K562 (cell line): ENCODE results near the gene ASB18. TPM values are rescaled to one million over a fixed set of nuclear protein-coding genes. Genes with fewer than 3 reads are reported as not detected.

Experiments
- ATAC-seq: fragments of 200-7000 bp; cut with Tn5 transposase; 3 replicates; pipeline ENCODE4 v1.9.1; 2020; ENCODE audit warnings: moderate library complexity
- BruUV-seq: library from RNA; stranded (reverse); fragments of 400-500 nt; replicated peaks from 2 replicates; lab custom pipeline; 2021; lab: Mats Ljungman, UMichigan
- CTCF ChIA-PET: fragments of 300-600 bp; formaldehyde crosslinking; extraction: SDS; loops from one replicate; lab custom pipeline; 2021; ENCODE audit warnings: low intra/inter-chr PET ratio; lab: Yijun Ruan, JAX
- POLR2A ChIA-PET: fragments of 300-600, 350-650 bp; sonication (Branson Sonifier 250); formaldehyde crosslinking; extraction: SDS; loops from one replicate; lab custom pipeline; 2021; ENCODE audit warnings: antibody characterized with exemption, inconsistent platforms; lab: Yijun Ruan, JAX
- DNase-seq, 4 experiments: peaks; one replicate each; pipeline versions ENCODE4 v3.0.0 to v3.0.0-alpha.2; 2011 to 2018; ENCODE audit warnings: low spot score in 3 of 4, mixed read lengths in 3 of 4; ENCODE audit errors: extremely low read depth in 1 of 4
- FAIRE-seq: peaks from 2 replicates; lab custom pipeline; 2011; peaks lifted over from hg19 to GRCh38; lab: Jason Lieb, UNC
- H2AFZ ChIP-seq: 2 replicates; pipeline ENCODE4 v1.6.0; 2011; ENCODE audit warnings: low read depth, low read length, control low read depth, inconsistent platforms
- H3K27ac ChIP-seq: fragments of 200-600 bp; 3 replicates; pipeline ENCODE4 v1.8.0; 2011; ENCODE audit warnings: low read depth, mild to moderate bottlenecking, control low read depth, inconsistent platforms, low read length, moderate library complexity, mixed read lengths; ENCODE audit errors: extremely low read depth
- H3K27me3 ChIP-seq, 2 experiments: fragments of 300-600 bp in 1 of 2; 2 replicates in 1 of 2; 3 replicates in 1 of 2; pipeline versions ENCODE4 v1.6.0 to v1.8.0; 2011; ENCODE audit warnings: inconsistent platforms in 2 of 2, low read length in 2 of 2, mild to moderate bottlenecking in 1 of 2, mixed read lengths in 1 of 2, moderate library complexity in 1 of 2; ENCODE audit not compliant: control insufficient read depth in 2 of 2, insufficient read depth in 2 of 2
- H3K36me3 ChIP-seq: fragments of 300-600 bp; 3 replicates; pipeline ENCODE4 v1.8.0; 2011; ENCODE audit warnings: mild to moderate bottlenecking, low read length, inconsistent platforms; ENCODE audit not compliant: control insufficient read depth, insufficient read depth
- H3K4me1 ChIP-seq, 2 experiments: fragments of 200-600 bp in 1 of 2; replicated peaks in 1 of 2; 2 replicates in 1 of 2; 3 replicates in 1 of 2; pipeline versions ENCODE4 v1.5.1 to v1.8.0; 2011; ENCODE audit warnings: inconsistent platforms in 2 of 2, low read length in 2 of 2, mild to moderate bottlenecking in 1 of 2, mixed read lengths in 1 of 2, moderate library complexity in 1 of 2; ENCODE audit not compliant: control insufficient read depth in 2 of 2, insufficient read depth in 2 of 2
- H3K4me2 ChIP-seq: 2 replicates; pipeline ENCODE4 v1.6.1; 2011; ENCODE audit warnings: low read length, control low read depth, inconsistent platforms, mixed read lengths; ENCODE audit not compliant: insufficient read depth
- H3K4me3 ChIP-seq: fragments of 200-600 bp; sonication (generic), shearing (Covaris generic); 2 replicates; pipeline ENCODE4 v1.5.1; 2016; ENCODE audit warnings: control low read depth, inconsistent platforms
- H3K79me2 ChIP-seq: fragments of 200-600 bp; 3 replicates; pipeline ENCODE4 v1.8.0; 2011; ENCODE audit warnings: low read length, inconsistent platforms; ENCODE audit not compliant: control insufficient read depth, insufficient read depth
- H3K9ac ChIP-seq, 2 experiments: 2 replicates each; pipeline versions ENCODE4 v1.6.0 to v1.6.1; 2011; ENCODE audit warnings: low read depth in 2 of 2, low read length in 2 of 2, control low read depth in 1 of 2, inconsistent platforms in 1 of 2, mild to moderate bottlenecking in 1 of 2, mixed read lengths in 1 of 2; ENCODE audit not compliant: insufficient read depth in 1 of 2
- H3K9me1 ChIP-seq: one replicate; pipeline ENCODE4 v1.6.0; 2011; ENCODE audit warnings: inconsistent platforms, mild to moderate bottlenecking, low read length, moderate library complexity; ENCODE audit not compliant: control insufficient read depth, insufficient read depth
- H3K9me3 ChIP-seq: replicated peaks from 2 replicates; pipeline ENCODE4 v1.5.1; 2011; ENCODE audit warnings: low read depth, low read length, inconsistent platforms; ENCODE audit not compliant: control insufficient read depth, insufficient read depth
- H4K20me1 ChIP-seq: replicated peaks from 2 replicates; pipeline ENCODE4 v1.6.1; 2011; ENCODE audit warnings: low read length, inconsistent platforms, mixed read lengths; ENCODE audit not compliant: control insufficient read depth, insufficient read depth
- EP300 ChIP-seq: IDR thresholded peaks from 2 replicates; pipeline ENCODE4 v1.6.1; 2012; ENCODE audit warnings: low read length, improper control_type of control experiment
- MCM3 ChIP-seq: fragments of 450-650 bp; IDR thresholded peaks from 2 replicates; pipeline ENCODE4 v1.6.1; 2016
- NR1H2 ChIP-seq: sonication (generic); formaldehyde crosslinking; IDR thresholded peaks from 2 replicates; pipeline ENCODE4 v1.4.0; 2020; ENCODE audit warnings: mild to moderate bottlenecking, missing genetic modification reagents
- NRF1 ChIP-seq, 2 experiments: fragments of 450-650 bp; IDR thresholded peaks in 1 of 2; conservative IDR thresholded peaks in 1 of 2; 2 replicates each; pipeline ENCODE4 v1.6.1; 2014; ENCODE audit warnings: mild to moderate bottlenecking in 2 of 2
- RBFOX2 ChIP-seq: fragments of 200-400 bp; formaldehyde crosslinking; IDR thresholded peaks from 2 replicates; pipeline ENCODE4 v1.6.1; 2017; ENCODE audit warnings: low read depth, mild to moderate bottlenecking, low read length, moderate library complexity
- RCOR1 ChIP-seq, 2 experiments: IDR thresholded peaks; 2 replicates each; pipeline ENCODE4 v1.6.1; 2012; ENCODE audit warnings: low read depth in 2 of 2, low read length in 2 of 2, borderline replicate concordance in 1 of 2, improper control_type of control experiment in 1 of 2
- SP1 ChIP-seq: sonication (generic); formaldehyde crosslinking; IDR thresholded peaks from 2 replicates; pipeline ENCODE4 v1.8.1; 2022; ENCODE audit warnings: mild to moderate bottlenecking, missing genetic modification reagents
- TRIM24 ChIP-seq, 2 experiments: fragments of 450-650 bp; IDR thresholded peaks; 2 replicates each; pipeline ENCODE4 v1.6.1; 2016
- ZBTB7A ChIP-seq: IDR thresholded peaks from 2 replicates; pipeline ENCODE4 v1.6.1; 2011; ENCODE audit warnings: low read depth, mild to moderate bottlenecking, low read length, moderate library complexity, borderline replicate concordance; ENCODE audit not compliant: control insufficient read depth
- ZNF239 ChIP-seq: fragments of 250-450 bp; sonication (Bioruptor Pico); IDR thresholded peaks from 2 replicates; pipeline ENCODE4 v1.4.0; 2020; ENCODE audit warnings: mild to moderate bottlenecking
- ZNF445 ChIP-seq: fragments of 250-450 bp; sonication (Bioruptor Pico); IDR thresholded peaks from 2 replicates; pipeline ENCODE4 v1.4.0; 2020; ENCODE audit warnings: low read depth, mild to moderate bottlenecking, moderate library complexity
- WGBS: fragments of 100-300 bp; shearing (Covaris generic); methylation state at CpG from one replicate; pipeline ENCODE4 v1.1.6; 2016; ENCODE audit warnings: low coverage, mixed read lengths; ENCODE audit not compliant: insufficient coverage; ENCODE audit errors: missing lambda C conversion rate; 5-methylcytosine and 5-hydroxymethylcytosine counted together
- in situ Hi-C: fragments of 300-500 bp; cut with MboI; formaldehyde crosslinking; loops from 4 replicates; pipeline ENCODE4 v1.15.0; 2018; ENCODE audit warnings: inconsistent platforms, mixed read lengths
- intact Hi-C: fragments of 100-400 bp; cut with micrococcal nuclease; formaldehyde crosslinking; loops from 2 replicates; pipeline ENCODE4 v1.14.2; 2022
- polyA plus RNA-seq, 8 experiments: library from polyadenylated mRNA; depleted of rRNA in 4 of 8; stranded (reverse) in 5 of 8; unstranded in 3 of 8; fragments of >200 nt; fragmentation: Nextera tagmentation in 2 of 8; fragmentation: Illumina TruSeq in 1 of 8; extraction: Ambion mirVana in 2 of 8; extraction: Trizol in 1 of 8; gene quantifications; 2 replicates each; pipeline versions ENCODE4 v1.2.1 to v1.2.3, GENCODE V29; 2011 to 2014; ENCODE audit warnings: inconsistent platforms in 1 of 8, missing spikeins in 1 of 8
- total RNA-seq, 7 experiments: library from RNA; depleted of rRNA in 6 of 7; stranded (reverse); fragments of >200 nt in 6 of 7; fragmentation: Illumina TruSeq in 2 of 7; extraction: Trizol in 2 of 7; gene quantifications; 2 replicates each; pipeline versions ENCODE4 v1.2.1 to v1.2.3, GENCODE V29; 2011 to 2021; ENCODE audit warnings: low replicate concordance in 1 of 7
- TF ChIP-seq, protein P1 (sequence below): fragments of 450-650 bp; IDR thresholded peaks from 2 replicates; pipeline ENCODE4 v1.6.1; 2017; ENCODE audit warnings: mild to moderate bottlenecking, moderate library complexity
- TF ChIP-seq, protein P2 (sequence below): sonication (generic); formaldehyde crosslinking; IDR thresholded peaks from 2 replicates; pipeline ENCODE4 v1.5.0; 2020; ENCODE audit warnings: missing genetic modification reagents
- TF ChIP-seq, protein P3 (sequence below): fragments of 450-650 bp; IDR thresholded peaks from 2 replicates; pipeline ENCODE4 v1.6.1; 2014; ENCODE audit warnings: low read depth, mild to moderate bottlenecking, moderate library complexity, borderline replicate concordance
- TF ChIP-seq, protein P4 (sequence below): fragments of 450-650 bp; formaldehyde crosslinking; IDR thresholded peaks from 2 replicates; pipeline ENCODE4 v1.4.0; 2020; ENCODE audit warnings: mild to moderate bottlenecking
- TF ChIP-seq, protein P5 (sequence below): fragments of 250-450 bp; sonication (Bioruptor Pico); IDR thresholded peaks from 2 replicates; pipeline ENCODE4 v1.6.1; 2021; ENCODE audit warnings: mild to moderate bottlenecking

Gene ASB18
- total and polyA plus RNA-seq, 9 of the 15 experiments (the other 6 are each of a cell fraction or from before 2014, with no cell fraction given): not detected

DNA sequence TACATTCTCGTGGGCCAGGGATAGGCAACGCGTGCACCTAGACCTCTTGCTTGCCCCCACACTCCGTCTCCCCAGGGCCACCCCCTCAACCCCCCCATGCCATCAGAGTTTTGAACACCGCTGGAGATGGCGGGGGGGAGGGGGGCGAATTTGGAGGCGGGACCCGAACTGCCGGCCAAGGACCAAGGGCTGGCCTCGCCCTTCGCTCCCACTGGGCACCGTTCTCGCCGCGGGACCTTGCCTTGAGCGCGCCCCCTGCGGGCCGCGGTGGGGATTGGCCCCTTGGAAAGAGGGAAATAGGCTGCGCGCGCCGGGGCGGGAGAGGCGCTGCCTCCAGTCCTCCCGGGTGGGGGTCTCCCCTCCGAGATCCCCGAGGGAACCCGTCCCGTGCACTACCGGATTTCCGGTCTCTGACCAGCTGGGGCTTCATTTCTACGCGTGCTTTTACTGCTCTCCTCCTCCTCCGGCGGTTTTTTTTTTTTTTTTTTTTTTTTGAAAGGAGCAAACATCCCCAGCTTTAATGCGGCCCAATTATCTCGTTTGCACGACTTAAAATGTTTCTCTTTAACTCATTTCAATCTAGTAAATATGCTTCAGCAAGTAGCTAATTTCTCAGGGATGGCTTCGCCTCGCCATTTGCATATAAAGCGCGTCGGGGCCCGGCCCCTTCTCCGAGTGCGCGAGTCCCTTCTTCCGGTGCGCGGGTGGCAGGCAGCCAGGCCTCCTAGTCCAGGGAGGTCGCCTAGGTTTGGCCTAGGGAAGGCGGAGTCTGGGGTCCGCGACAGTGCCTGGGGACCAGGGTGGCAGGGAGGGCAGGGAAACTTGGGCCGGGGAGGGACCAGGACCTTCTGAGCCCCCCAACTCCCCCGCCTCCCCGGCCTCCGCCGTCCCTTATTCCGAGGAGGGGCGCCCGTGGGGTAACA is 86.0 kb downstream of the ASB18 start:
- H3K27me3 ChIP-seq: no peaks in the 10 kb centered on the region
- ChIA-PET POLR2A (no interaction called here), CTCF (interaction anchor here (0.5 to 1.8 kb wide), 4 partner anchors 282 to 412 kb away, joined by 3 to 8 read pairs (median 4); no protein-coding TSS in a partner anchor)
- intact Hi-C loops (no loop called here), in situ Hi-C loops (loop anchor here (5.0 kb wide), 1 partner anchor 401 kb away; no protein-coding TSS in a partner anchor)
- H3K36me3 ChIP-seq: no peaks in the 10 kb centered on the region
- no peaks in the 10 kb centered on the region for H4K20me1 ChIP-seq
- peaks cover 2 to 20% of the 10 kb centered on the region in 2 experiments; a peak in 4 of 5 replicates for H3K4me1 ChIP-seq
- DNase-seq (peak; percentile 72 to 78 (median 74)), FAIRE-seq (peak; percentile 19), ATAC-seq (peak; percentile 94)
- no peaks in the 10 kb centered on the region for H3K9me3 ChIP-seq
- peak overlapping the region; percentile 25 for H3K4me3 ChIP-seq
- 16% methylated on average over 5 of the region's 65 CpGs for WGBS
- H3K4me2 ChIP-seq: peak overlapping the region; percentile 69
- H3K9me1 ChIP-seq: no peaks in the 10 kb centered on the region
- H3K79me2 ChIP-seq: no peaks in the 10 kb centered on the region
- H3K9ac ChIP-seq: peak overlapping the region in 1 of 2 experiments; percentile 81; a peak in 2 of 4 replicates
- H3K27ac ChIP-seq: no peak overlapping the region
- H2AFZ ChIP-seq: peak overlapping the region; percentile 60
- no TSS peak for BruUV-seq
- TF ChIP-seq MCM3 (no peak), RCOR1 (IDR thresholded peaks at IDR 0.05; ENCODE audit: borderline replicate concordance in 1 of 2, low read depth in 2 of 2, low read length in 2 of 2) (no peak), ZBTB7A (peak; percentile 54; the same call in 1 of the 2 replicates), SP1 (CRISPR knock-in tag) (no peak), ZNF239 (CRISPR knock-in tag) (no peak), NRF1 (conservative IDR thresholded peaks at IDR 0.05 in 1 of 2, IDR thresholded peaks at IDR 0.05 in 1 of 2) (peak; percentile 44 to 53), TRIM24 (IDR thresholded peaks at IDR 0.05) (no peak), RBFOX2 (0 out of 2 replicates have a peak, but pooled peaks have one; percentile 28), ZNF445 (CRISPR knock-in tag) (no peak), EP300 (no peak), NR1H2 (CRISPR knock-in tag) (no peak)
- TF ChIP-seq, protein P1, sequence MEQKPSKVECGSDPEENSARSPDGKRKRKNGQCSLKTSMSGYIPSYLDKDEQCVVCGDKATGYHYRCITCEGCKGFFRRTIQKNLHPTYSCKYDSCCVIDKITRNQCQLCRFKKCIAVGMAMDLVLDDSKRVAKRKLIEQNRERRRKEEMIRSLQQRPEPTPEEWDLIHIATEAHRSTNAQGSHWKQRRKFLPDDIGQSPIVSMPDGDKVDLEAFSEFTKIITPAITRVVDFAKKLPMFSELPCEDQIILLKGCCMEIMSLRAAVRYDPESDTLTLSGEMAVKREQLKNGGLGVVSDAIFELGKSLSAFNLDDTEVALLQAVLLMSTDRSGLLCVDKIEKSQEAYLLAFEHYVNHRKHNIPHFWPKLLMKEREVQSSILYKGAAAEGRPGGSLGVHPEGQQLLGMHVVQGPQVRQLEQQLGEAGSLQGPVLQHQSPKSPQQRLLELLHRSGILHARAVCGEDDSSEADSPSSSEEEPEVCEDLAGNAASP: no peak
- TF ChIP-seq, protein P2, sequence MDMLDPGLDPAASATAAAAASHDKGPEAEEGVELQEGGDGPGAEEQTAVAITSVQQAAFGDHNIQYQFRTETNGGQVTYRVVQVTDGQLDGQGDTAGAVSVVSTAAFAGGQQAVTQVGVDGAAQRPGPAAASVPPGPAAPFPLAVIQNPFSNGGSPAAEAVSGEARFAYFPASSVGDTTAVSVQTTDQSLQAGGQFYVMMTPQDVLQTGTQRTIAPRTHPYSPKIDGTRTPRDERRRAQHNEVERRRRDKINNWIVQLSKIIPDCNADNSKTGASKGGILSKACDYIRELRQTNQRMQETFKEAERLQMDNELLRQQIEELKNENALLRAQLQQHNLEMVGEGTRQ (CRISPR knock-in tag): no peak
- TF ChIP-seq, protein P3, sequence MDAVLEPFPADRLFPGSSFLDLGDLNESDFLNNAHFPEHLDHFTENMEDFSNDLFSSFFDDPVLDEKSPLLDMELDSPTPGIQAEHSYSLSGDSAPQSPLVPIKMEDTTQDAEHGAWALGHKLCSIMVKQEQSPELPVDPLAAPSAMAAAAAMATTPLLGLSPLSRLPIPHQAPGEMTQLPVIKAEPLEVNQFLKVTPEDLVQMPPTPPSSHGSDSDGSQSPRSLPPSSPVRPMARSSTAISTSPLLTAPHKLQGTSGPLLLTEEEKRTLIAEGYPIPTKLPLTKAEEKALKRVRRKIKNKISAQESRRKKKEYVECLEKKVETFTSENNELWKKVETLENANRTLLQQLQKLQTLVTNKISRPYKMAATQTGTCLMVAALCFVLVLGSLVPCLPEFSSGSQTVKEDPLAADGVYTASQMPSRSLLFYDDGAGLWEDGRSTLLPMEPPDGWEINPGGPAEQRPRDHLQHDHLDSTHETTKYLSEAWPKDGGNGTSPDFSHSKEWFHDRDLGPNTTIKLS: no peak
- TF ChIP-seq, protein P4, sequence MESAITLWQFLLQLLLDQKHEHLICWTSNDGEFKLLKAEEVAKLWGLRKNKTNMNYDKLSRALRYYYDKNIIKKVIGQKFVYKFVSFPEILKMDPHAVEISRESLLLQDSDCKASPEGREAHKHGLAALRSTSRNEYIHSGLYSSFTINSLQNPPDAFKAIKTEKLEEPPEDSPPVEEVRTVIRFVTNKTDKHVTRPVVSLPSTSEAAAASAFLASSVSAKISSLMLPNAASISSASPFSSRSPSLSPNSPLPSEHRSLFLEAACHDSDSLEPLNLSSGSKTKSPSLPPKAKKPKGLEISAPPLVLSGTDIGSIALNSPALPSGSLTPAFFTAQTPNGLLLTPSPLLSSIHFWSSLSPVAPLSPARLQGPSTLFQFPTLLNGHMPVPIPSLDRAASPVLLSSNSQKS (CRISPR knock-in tag): no peak
- TF ChIP-seq, protein P5, sequence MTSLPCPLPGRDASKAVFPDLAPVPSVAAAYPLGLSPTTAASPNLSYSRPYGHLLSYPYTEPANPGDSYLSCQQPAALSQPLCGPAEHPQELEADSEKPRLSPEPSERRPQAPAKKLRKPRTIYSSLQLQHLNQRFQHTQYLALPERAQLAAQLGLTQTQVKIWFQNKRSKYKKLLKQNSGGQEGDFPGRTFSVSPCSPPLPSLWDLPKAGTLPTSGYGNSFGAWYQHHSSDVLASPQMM (CRISPR knock-in tag): no peak
